PC-3 (cell line): Measurements from ENCODE around the gene AP2M1. TPM values are rescaled to one million over a fixed set of nuclear protein-coding genes. Genes with fewer than 3 reads are reported as not detected.

Experiments
- ATAC-seq: fragments of 200-7000 bp; cut with Tn5 transposase; 2 replicates; pipeline ENCODE4 v1.9.1; 2020; ENCODE audit warnings: mild to moderate bottlenecking, moderate library complexity
- BruUV-seq: library from RNA; stranded (reverse); fragments of 400-500 nt; replicated peaks from 2 replicates; lab custom pipeline; 2021; lab: Mats Ljungman, UMichigan
- CTCF ChIA-PET: fragments of 300-600 bp; sonication (Branson Sonifier 250); formaldehyde crosslinking; loops from one replicate; lab custom pipeline; 2022; ENCODE audit warnings: antibody characterized with exemption; lab: Charles Lee
- POLR2A ChIA-PET: fragments of 300-600 bp; sonication (Branson Sonifier 250); formaldehyde crosslinking; loops from one replicate; lab custom pipeline; 2022; ENCODE audit warnings: antibody characterized with exemption; ENCODE audit not compliant: unreplicated experiment; lab: Charles Lee
- DNase-seq: peaks from one replicate; pipeline ENCODE4 v3.0.0-alpha.2; 2015
- H2AFZ ChIP-seq: fragments of 300-600 bp; sonication (generic); 2 replicates; pipeline ENCODE4 v1.6.0; 2016; ENCODE audit warnings: antibody characterized with exemption, low read length
- H3F3A ChIP-seq: fragments of 300-600 bp; sonication (generic); one replicate; pipeline ENCODE4 v1.6.0; 2017; ENCODE audit warnings: antibody characterized with exemption, low read length, control low read depth, mild to moderate bottlenecking; ENCODE audit not compliant: unreplicated experiment
- H3K27ac ChIP-seq: fragments of 300-600 bp; sonication (generic); 2 replicates; pipeline ENCODE4 v1.5.1; 2016; ENCODE audit warnings: mild to moderate bottlenecking, low read length
- H3K27me3 ChIP-seq: fragments of 300-600 bp; sonication (generic); 2 replicates; pipeline ENCODE4 v1.6.1; 2016; ENCODE audit warnings: low read length, mixed read lengths
- H3K36me3 ChIP-seq: fragments of 300-600 bp; sonication (generic); 2 replicates; pipeline ENCODE4 v1.6.1; 2016; ENCODE audit warnings: low read depth, mixed run types, low read length, mixed read lengths
- H3K4me1 ChIP-seq: fragments of 300-600 bp; sonication (generic); 2 replicates; pipeline ENCODE4 v1.5.1; 2016; ENCODE audit warnings: low read length; ENCODE audit not compliant: insufficient read depth
- H3K4me2 ChIP-seq: fragments of 300-600 bp; sonication (generic); 2 replicates; pipeline ENCODE4 v1.6.0; 2016; ENCODE audit warnings: low read length
- H3K4me3 ChIP-seq: fragments of 300-600 bp; sonication (generic); 2 replicates; pipeline ENCODE4 v1.5.1; 2016; ENCODE audit warnings: mild to moderate bottlenecking, low read length, mixed read lengths
- H3K79me2 ChIP-seq: fragments of 300-600 bp; sonication (generic); 2 replicates; pipeline ENCODE4 v1.6.1; 2017; ENCODE audit warnings: low read length, mixed read lengths
- H3K9ac ChIP-seq: fragments of 300-600 bp; sonication (generic); 2 replicates; pipeline ENCODE4 v1.6.0; 2016; ENCODE audit warnings: mild to moderate bottlenecking, low read length
- H3K9me2 ChIP-seq: fragments of 300-600 bp; sonication (generic); replicated peaks from 2 replicates; pipeline ENCODE4 v1.6.1; 2016; ENCODE audit warnings: mixed run types, low read length, mixed read lengths
- H3K9me3 ChIP-seq: fragments of 300-600 bp; sonication (generic); 2 replicates; pipeline ENCODE4 v1.6.1; 2016; ENCODE audit warnings: low read length, mixed read lengths
- H4K20me1 ChIP-seq: fragments of 300-600 bp; sonication (generic); 2 replicates; pipeline ENCODE4 v1.6.1; 2016; ENCODE audit warnings: low read length, mixed read lengths
- CTCF ChIP-seq: fragments of 300-600 bp; sonication (generic); conservative IDR thresholded peaks from 2 replicates; pipeline ENCODE4 v1.5.1; 2017; ENCODE audit warnings: antibody characterized with exemption, low read depth, mild to moderate bottlenecking, low read length
- EZH2 ChIP-seq: fragments of 300-600 bp; sonication (generic); IDR thresholded peaks from one replicate; pipeline ENCODE4 v1.6.1; 2017; ENCODE audit warnings: antibody characterized with exemption, mild to moderate bottlenecking, low read length; ENCODE audit not compliant: unreplicated experiment
- EZH2phosphoT487 ChIP-seq: fragments of 300-600 bp; sonication (generic); IDR thresholded peaks from 2 replicates; pipeline ENCODE4 v1.6.1; 2018; ENCODE audit warnings: mild to moderate bottlenecking, antibody characterized with exemption, low read length, borderline replicate concordance
- intact Hi-C: fragments of 100-400 bp; cut with micrococcal nuclease; formaldehyde crosslinking; loops from 2 replicates; pipeline ENCODE4 v1.9.0; 2023
- total RNA-seq: library from RNA; depleted of rRNA; stranded (reverse); fragments of >200 nt; gene quantifications from 2 replicates; pipeline ENCODE4 v1.2.3, GENCODE V29; 2014

The AP2M1 gene
- total RNA-seq, 1 experiment from 2014 or later, result 522 TPM

- Histone ChIP-seq H3K27ac (no peak overlapping the region), H4K20me1 (peaks cover 14% of the 10 kb centered on the region), H3K79me2 (peaks cover 40% of the 10 kb centered on the region), H3K9ac (no peak overlapping the region), H3F3A (peaks cover 7% of the 10 kb centered on the region), H3K4me3 (no peak overlapping the region), H3K27me3 (no peaks in the 10 kb centered on the region), H3K9me2 (no peaks in the 10 kb centered on the region), H3K9me3 (no peaks in the 10 kb centered on the region), H3K4me2 (no peak overlapping the region), H2AFZ (no peak overlapping the region), H3K4me1 (peaks cover 17% of the 10 kb centered on the region), H3K36me3 (peaks cover 63% of the 10 kb centered on the region)
- TF ChIP-seq EZH2phosphoT487 (no peak), CTCF (no peak), EZH2 (no peak)
- intact Hi-C loops, result loop anchor here (5.0 kb wide), 2 partner anchors 42 to 43 kb away; no protein-coding TSS in a partner anchor
- POLR2A ChIA-PET, result no interaction called here
- DNase-seq (no peak), ATAC-seq (no peak)
- CTCF ChIA-PET, result no interaction called here
- no TSS peak for BruUV-seq
Observed at GRCh38 chr3:184189421-184189820, 14.8 kb downstream of the AP2M1 start.

GRCh38 chr3:184192889-184193288, 18.2 kb downstream of the AP2M1 start:
- Histone ChIP-seq H3K79me2 (peaks cover 21% of the 10 kb centered on the region), H3K9ac (no peak overlapping the region), H3K4me1 (peaks cover under 1% of the 10 kb centered on the region; the same call in 1 of the 2 replicates), H3K9me3 (no peaks in the 10 kb centered on the region), H3K4me3 (no peak overlapping the region), H3K27me3 (no peaks in the 10 kb centered on the region), H3F3A (no peaks in the 10 kb centered on the region), H2AFZ (no peak overlapping the region), H3K4me2 (no peak overlapping the region), H3K9me2 (no peaks in the 10 kb centered on the region), H3K27ac (no peak overlapping the region), H3K36me3 (peaks cover 65% of the 10 kb centered on the region), H4K20me1 (peaks cover under 1% of the 10 kb centered on the region; the same call in 1 of the 2 replicates)
- POLR2A ChIA-PET, result no interaction called here
- no peak for DNase-seq
- intact Hi-C loops, result no loop called here
- CTCF ChIA-PET, result no interaction called here
- no peak for ATAC-seq
- TF ChIP-seq CTCF, result no peak
- BruUV-seq, result no TSS peak

GRCh38 chr3:184193991-184194539, 19.4 kb downstream of the AP2M1 start:
- intact Hi-C loops, result no loop called here
- TF ChIP-seq EZH2phosphoT487, result no peak
- TF ChIP-seq CTCF, result no peak
- TF ChIP-seq EZH2, result no peak
- DNase-seq, result no peak
- H2AFZ ChIP-seq, result no peak overlapping the region
- ATAC-seq, result no peak
- CTCF ChIA-PET, result no interaction called here
- H3K27ac ChIP-seq, result no peak overlapping the region
- no peaks in the 10 kb centered on the region for H3K27me3 ChIP-seq
- POLR2A ChIA-PET, result no interaction called here
- no peaks in the 10 kb centered on the region for H3K4me1 ChIP-seq
- no peak overlapping the region for H3K4me2 ChIP-seq
- no peaks in the 10 kb centered on the region for H3K9me3 ChIP-seq
- peaks cover 56% of the 10 kb centered on the region for H3K36me3 ChIP-seq
- H4K20me1 ChIP-seq, result no peaks in the 10 kb centered on the region
- no TSS peak for BruUV-seq
- H3K4me3 ChIP-seq, result no peak overlapping the region
- no peaks in the 10 kb centered on the region for H3K9me2 ChIP-seq
- no peak overlapping the region for H3K9ac ChIP-seq
- peaks cover 10% of the 10 kb centered on the region for H3K79me2 ChIP-seq
- H3F3A ChIP-seq, result no peaks in the 10 kb centered on the region
